A549 treated with GW870086 at 1 μM for 4 hours (cell line): ENCODE data around the gene LIN52. TPM values are rescaled to one million over a fixed set of nuclear protein-coding genes. Genes with fewer than 3 reads are reported as not detected.

Source experiments
- total RNA-seq: library from RNA; stranded (reverse); fragments of 200-300 nt; extraction: Qiagen RNA extraction; gene quantifications from 5 replicates; pipeline ENCODE4 v1.2.3, GENCODE V29; 2022; ENCODE audit warnings: low read depth

LIN52 gene
- 4.2 to 5.4 TPM (median 4.5 TPM) in 5 replicates for total RNA-seq

DNA sequence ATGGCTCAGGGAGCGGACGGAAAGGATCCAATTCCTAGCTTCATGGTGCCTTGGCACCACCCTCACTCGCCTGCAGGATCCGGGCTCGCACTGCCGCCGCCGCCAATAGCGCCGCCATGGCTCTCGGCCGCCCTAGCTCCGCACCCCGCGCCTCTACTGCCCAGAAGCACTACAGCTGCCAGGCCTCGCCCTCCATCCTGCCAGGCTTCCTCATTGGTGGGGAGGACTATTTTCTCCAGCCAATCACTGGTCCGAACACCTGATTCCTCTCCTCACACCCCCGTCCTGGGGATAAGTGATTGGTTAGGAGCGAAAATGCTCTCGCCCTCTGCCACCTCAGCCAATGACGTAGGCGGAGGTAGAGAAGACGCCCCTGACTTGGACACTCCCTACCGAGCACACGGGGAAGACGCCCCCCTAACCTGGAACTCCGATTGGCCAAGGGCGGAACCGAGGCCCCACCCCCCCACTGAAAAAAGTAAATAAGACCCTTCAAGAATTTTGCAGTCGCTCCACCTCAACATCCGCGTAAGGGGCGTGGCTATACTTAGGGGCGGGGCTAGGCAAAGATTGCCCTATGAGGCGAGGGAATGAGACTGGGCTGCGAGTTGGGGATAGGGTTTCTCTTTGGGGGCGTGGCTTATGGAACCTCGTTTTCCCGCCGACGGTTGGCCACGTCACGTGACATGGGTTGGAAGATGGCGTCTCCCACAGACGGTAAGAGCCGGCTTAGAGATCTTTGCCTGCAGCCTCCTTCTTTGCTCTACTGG, at the start of gene LIN52, which contains the start of gene ALDH6A1:
TSS of gene LIN52 (plus strand) at position 680 of the 770 bp plus-strand sequence. CDS start at position 699, 19 bp downstream.
TSS of gene ALDH6A1 (minus strand) at position 177 of the 770 bp plus-strand sequence. CDS start at position 118, 59 bp downstream.

GRCh38 chr14:74238974-74239847, 154.5 kb downstream of the LIN52 start, which contains the start of gene VSX2:
VSX2 (plus strand) TSS chr14:74239449; CDS start chr14:74239562, 113 bp downstream.

Other genes with a start within 250 kb of the LIN52 start
- 7.1 to 10.3 TPM (median 9.7 TPM) in 5 replicates for gene PTGR2, start 233.1 kb upstream of the LIN52 start, total RNA-seq
- 44.6 to 55.1 TPM (median 45.8 TPM) in 5 replicates for gene ZNF410, start 198.1 kb upstream of the LIN52 start, total RNA-seq
- gene FAM161B, start 134.9 kb upstream of the LIN52 start, total RNA-seq = 1.2 to 1.7 TPM (median 1.5 TPM) in 5 replicates
- 23.7 to 28.6 TPM (median 27.6 TPM) in 5 replicates for gene COQ6, start 134.7 kb upstream of the LIN52 start, total RNA-seq
- gene ENTPD5, start 65.7 kb upstream of the LIN52 start, total RNA-seq = 4.7 to 7.0 TPM (median 6.3 TPM) in 5 replicates
- gene BBOF1, start 65.6 kb upstream of the LIN52 start, total RNA-seq = 2.7 to 4.7 TPM (median 3.6 TPM) in 5 replicates
- gene ALDH6A1, start 503 bp upstream of the LIN52 start, total RNA-seq = 1.6 to 2.7 TPM (median 2.3 TPM) in 5 replicates
- gene VSX2, start 154.5 kb downstream of the LIN52 start, total RNA-seq = not detected in 5 replicates
- gene ABCD4, start 218.0 kb downstream of the LIN52 start, total RNA-seq = 30.6 to 35.9 TPM (median 31.8 TPM) in 5 replicates